GM13976 (cell line): Measurements from ENCODE around the gene VCL.

Experiments
- DNase-seq: peaks from one replicate; pipeline ENCODE4 v3.0.0; 2012; ENCODE audit warnings: low spot score
- in situ Hi-C: fragments of 300-500 bp; cut with MboI; formaldehyde crosslinking; loops from one replicate; pipeline ENCODE4 v1.12.0; 2022; ENCODE audit warnings: low sequenced_read_pairs, mixed read lengths, inconsistent platforms; ENCODE audit not compliant: unreplicated experiment
- TF ChIP-seq, protein P1 (sequence below): IDR thresholded peaks from 2 replicates; pipeline ENCODE4 v1.5.1; 2012; ENCODE audit warnings: borderline replicate concordance, mild to moderate bottlenecking; ENCODE audit not compliant: insufficient read depth; ENCODE audit errors: extremely low read depth, missing control alignments, control extremely low read depth

VCL gene

GRCh38 chr10:74081192-74081803 lies 83.4 kb downstream of the VCL start:
- in situ Hi-C loops = loop anchor here (25.0 kb wide), 1 partner anchor 194 kb away; no protein-coding TSS in a partner anchor
- DNase-seq = peak; percentile 40
- TF ChIP-seq, protein P1, sequence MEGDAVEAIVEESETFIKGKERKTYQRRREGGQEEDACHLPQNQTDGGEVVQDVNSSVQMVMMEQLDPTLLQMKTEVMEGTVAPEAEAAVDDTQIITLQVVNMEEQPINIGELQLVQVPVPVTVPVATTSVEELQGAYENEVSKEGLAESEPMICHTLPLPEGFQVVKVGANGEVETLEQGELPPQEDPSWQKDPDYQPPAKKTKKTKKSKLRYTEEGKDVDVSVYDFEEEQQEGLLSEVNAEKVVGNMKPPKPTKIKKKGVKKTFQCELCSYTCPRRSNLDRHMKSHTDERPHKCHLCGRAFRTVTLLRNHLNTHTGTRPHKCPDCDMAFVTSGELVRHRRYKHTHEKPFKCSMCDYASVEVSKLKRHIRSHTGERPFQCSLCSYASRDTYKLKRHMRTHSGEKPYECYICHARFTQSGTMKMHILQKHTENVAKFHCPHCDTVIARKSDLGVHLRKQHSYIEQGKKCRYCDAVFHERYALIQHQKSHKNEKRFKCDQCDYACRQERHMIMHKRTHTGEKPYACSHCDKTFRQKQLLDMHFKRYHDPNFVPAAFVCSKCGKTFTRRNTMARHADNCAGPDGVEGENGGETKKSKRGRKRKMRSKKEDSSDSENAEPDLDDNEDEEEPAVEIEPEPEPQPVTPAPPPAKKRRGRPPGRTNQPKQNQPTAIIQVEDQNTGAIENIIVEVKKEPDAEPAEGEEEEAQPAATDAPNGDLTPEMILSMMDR = peak; percentile 56

- DNase-seq = no peak
- in situ Hi-C loops = loop anchor here (25.0 kb wide), 1 partner anchor 195 kb away; no protein-coding TSS in a partner anchor
- TF ChIP-seq, protein P1 = no peak
These were observed 84.2 kb downstream of the VCL start for GRCh38 chr10:74081941-74082718.

DNA sequence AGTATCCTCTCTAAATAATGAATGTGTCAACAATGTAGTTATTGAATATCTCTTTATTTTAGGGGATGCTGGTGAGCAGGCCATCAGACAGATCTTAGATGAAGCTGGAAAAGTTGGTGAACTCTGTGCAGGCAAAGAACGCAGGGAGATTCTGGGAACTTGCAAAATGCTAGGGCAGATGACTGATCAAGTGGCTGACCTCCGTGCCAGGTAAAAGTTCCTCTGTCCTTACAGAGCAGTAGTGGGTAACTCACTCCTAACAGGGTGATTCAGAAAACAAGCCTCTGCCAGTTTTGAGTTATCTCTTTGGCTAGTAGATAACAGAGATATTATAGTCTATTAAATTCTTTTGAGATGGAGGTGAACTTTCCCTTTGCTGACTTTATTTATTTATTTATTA lies 85.4 kb downstream of the VCL start:
- DNase-seq = no peak
- in situ Hi-C loops = loop anchor here (25.0 kb wide), 1 partner anchor 196 kb away; no protein-coding TSS in a partner anchor
- TF ChIP-seq, protein P1 = no peak

GRCh38 chr10:74084955-74085354 lies 87.0 kb downstream of the VCL start:
- DNase-seq = peak; percentile 66
- in situ Hi-C loops = loop anchor here (25.0 kb wide), 1 partner anchor 198 kb away; no protein-coding TSS in a partner anchor
- TF ChIP-seq, protein P1 = no peak

- TF ChIP-seq, protein P1 = no peak
- no peak for DNase-seq
- in situ Hi-C loops = loop anchor here (25.0 kb wide), 1 partner anchor 199 kb away; no protein-coding TSS in a partner anchor
These were observed 88.4 kb downstream of the VCL start for GRCh38 chr10:74086317-74086716.

DNA sequence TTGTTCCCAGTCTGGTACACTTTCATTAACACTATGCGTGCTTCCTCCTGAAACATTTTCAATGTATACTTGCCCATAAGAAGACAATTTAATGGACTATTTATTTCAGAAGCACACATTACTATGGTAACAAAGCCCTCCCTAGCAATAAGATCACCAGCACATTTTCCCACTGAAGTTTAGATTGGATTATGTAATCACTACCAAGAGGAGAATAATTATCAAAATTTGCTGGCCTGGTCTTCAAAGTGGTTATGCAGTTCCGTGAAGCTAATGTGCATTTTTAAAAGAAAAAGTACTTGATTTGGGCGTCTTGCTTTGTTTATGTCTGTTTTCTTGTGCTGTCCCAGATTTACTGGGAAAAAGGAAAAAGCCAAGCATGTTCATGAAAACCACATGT lies 90.8 kb downstream of the VCL start:
- TF ChIP-seq, protein P1 = no peak
- DNase-seq = no peak
- in situ Hi-C loops = loop anchor here (25.0 kb wide), 1 partner anchor 201 kb away; no protein-coding TSS in a partner anchor
